ENCODE results near the gene LAMC2. TPM values are rescaled to one million over a fixed set of nuclear protein-coding genes. Genes with fewer than 3 reads are reported as not detected.
"Not testable (repeated sequence)": the region's sequence is repeated elsewhere in the genome, so short reads cannot be mapped to it uniquely, and the experiment has no call there.

Gene LAMC2
- total and polyA plus RNA-seq, 7 donors, result 2.6 to 24.0 (median 4.2) TPM

GRCh38 chr1:183148599-183148998, 37.5 kb upstream of the LAMC2 start:
- peaks cover 0 to 14% (median 6%) of the 10 kb centered on the region in 4 donors for H3K36me3 ChIP-seq
- no peaks in the 10 kb centered on the region for H3K27me3 ChIP-seq
- TF ChIP-seq EP300 (IDR thresholded peaks at IDR 0.05), result no peak
- peak in 1 of 4 donors; percentile 30 for TF ChIP-seq POLR2AphosphoS5 (IDR thresholded peaks at IDR 0.05)
- DNase-seq, result no peak
- H3K4me1 ChIP-seq, result peaks cover 0 to 15% (median 10%) of the 10 kb centered on the region in 4 donors
- H3K9me3 ChIP-seq, result no peaks in the 10 kb centered on the region
- H3K4me3 ChIP-seq, result no peak overlapping the region
- WGBS, 2 donors, result 28 to 58% methylated on average over 5 of the region's 5 CpGs
- H3K27ac ChIP-seq, result peak overlapping the region; percentile 34 to 70 (median 54)
- intact Hi-C loops (cut with DNase I), result loop anchor here (5.0 kb wide), 1 partner anchor 186 kb away; no protein-coding TSS in a partner anchor

- Histone ChIP-seq H3K4me1 (peaks cover 0 to 15% (median 10%) of the 10 kb centered on the region in 4 donors), H3K27me3 (no peaks in the 10 kb centered on the region), H3K27ac (peak overlapping the region in 3 of 4 donors; percentile 34 to 70 (median 54)), H3K9me3 (no peaks in the 10 kb centered on the region), H3K36me3 (peaks cover 0 to 7% (median 6%) of the 10 kb centered on the region in 4 donors), H3K4me3 (no peak overlapping the region)
- WGBS, 2 donors, result 74 to 91% methylated on average over 1 of the region's 1 CpG
- TF ChIP-seq POLR2A (IDR thresholded peaks at IDR 0.05) (no peak), POLR2AphosphoS5 (IDR thresholded peaks at IDR 0.05) (no peak), CTCF (IDR thresholded peaks at IDR 0.05) (no peak), EP300 (IDR thresholded peaks at IDR 0.05) (no peak)
- intact Hi-C loops (cut with DNase I), result loop anchor here (5.0 kb wide), 1 partner anchor 187 kb away; no protein-coding TSS in a partner anchor
- no peak for DNase-seq
These were observed 36.8 kb upstream of the LAMC2 start for GRCh38 chr1:183149273-183149672.

GRCh38 chr1:183150032-183150431, 36.0 kb upstream of the LAMC2 start:
- H3K36me3 ChIP-seq; H3K4me3 ChIP-seq; H3K27ac ChIP-seq; DNase-seq; H3K9me3 ChIP-seq; intact Hi-C loops (cut with DNase I); H3K27me3 ChIP-seq: not testable (repeated sequence)
- H3K4me1 ChIP-seq, result peaks cover 0 to 15% (median 10%) of the 10 kb centered on the region in 4 donors
- 85 to 96% methylated on average over 1 of the region's 1 CpG for WGBS, 2 donors

GRCh38 chr1:183150445-183150844, 35.6 kb upstream of the LAMC2 start:
- TF ChIP-seq POLR2A (IDR thresholded peaks at IDR 0.05), result no peak
- TF ChIP-seq POLR2AphosphoS5 (IDR thresholded peaks at IDR 0.05), result no peak
- peaks cover 0 to 16% (median 10%) of the 10 kb centered on the region in 4 donors for H3K4me1 ChIP-seq

GRCh38 chr1:183152180-183152579, 33.9 kb upstream of the LAMC2 start:
- Histone ChIP-seq H3K4me3 (no peak overlapping the region), H3K9me3 (no peaks in the 10 kb centered on the region), H3K27me3 (no peaks in the 10 kb centered on the region), H3K4me1 (peaks cover 0 to 24% (median 10%) of the 10 kb centered on the region in 4 donors), H3K36me3 (no peaks in the 10 kb centered on the region), H3K27ac (no peak overlapping the region)
- TF ChIP-seq CTCF (IDR thresholded peaks at IDR 0.05), result no peak
- no peak for TF ChIP-seq POLR2AphosphoS5 (IDR thresholded peaks at IDR 0.05)
- no peak for TF ChIP-seq EP300 (IDR thresholded peaks at IDR 0.05)
- TF ChIP-seq POLR2A (IDR thresholded peaks at IDR 0.05), result no peak
- DNase-seq, result no peak
- intact Hi-C loops (cut with DNase I), result no loop called here
- WGBS, 2 donors, result 37 to 76% methylated on average over 7 of the region's 7 CpGs

More at GRCh38 chr1:183150445-183150844, 35.6 kb upstream of the LAMC2 start:
- no peaks in the 10 kb centered on the region for H3K9me3 ChIP-seq
- intact Hi-C loops (cut with DNase I), result no loop called here
- H3K4me3 ChIP-seq, result no peak overlapping the region
- H3K36me3 ChIP-seq, result no peaks in the 10 kb centered on the region
- H3K27me3 ChIP-seq, result no peaks in the 10 kb centered on the region
- no peak overlapping the region for H3K27ac ChIP-seq
- DNase-seq, result no peak

- H3K4me3 ChIP-seq, result no peak overlapping the region
- no peaks in the 10 kb centered on the region for H3K9me3 ChIP-seq
- intact Hi-C loops (cut with DNase I), result no loop called here
- H3K27ac ChIP-seq, result no peak overlapping the region
- no peak for TF ChIP-seq POLR2AphosphoS5 (IDR thresholded peaks at IDR 0.05)
- no peak for TF ChIP-seq CTCF (IDR thresholded peaks at IDR 0.05)
- TF ChIP-seq POLR2A (IDR thresholded peaks at IDR 0.05), result no peak
- no peak for TF ChIP-seq EP300 (IDR thresholded peaks at IDR 0.05)
- peaks cover 0 to 9% (median 0%) of the 10 kb centered on the region in 4 donors for H3K4me1 ChIP-seq
- 69 to 70% methylated on average over 2 of the region's 2 CpGs for WGBS, 2 donors
- H3K36me3 ChIP-seq, result no peaks in the 10 kb centered on the region
- DNase-seq, result no peak
- no peaks in the 10 kb centered on the region for H3K27me3 ChIP-seq
These were observed 30.1 kb upstream of the LAMC2 start for GRCh38 chr1:183155939-183156338.
